HL-60 (cell line): ENCODE results near the gene TXNDC16.

ENCODE experiments used
- DNase-seq, 2 experiments: peaks; one replicate each; pipeline ENCODE4 v3.0.0-alpha.2; 2010 to 2020; ENCODE audit warnings: low read depth in 1 of 2, low spot score in 1 of 2
- H3K27ac ChIP-seq: fragments of 250-450 bp; sonication (Bioruptor Pico); replicated peaks from 2 replicates; pipeline ENCODE4 v1.5.1; 2020; ENCODE audit warnings: mild to moderate bottlenecking, moderate library complexity
- H3K27me3 ChIP-seq: fragments of 250-450 bp; sonication (Bioruptor Pico); 2 replicates; pipeline ENCODE4 v1.5.1; 2021; ENCODE audit warnings: mild to moderate bottlenecking, moderate library complexity; ENCODE audit not compliant: insufficient read depth, poor library complexity, severe bottlenecking
- H3K4me3 ChIP-seq: replicated peaks from 2 replicates; pipeline ENCODE4 v1.5.1; 2011; ENCODE audit warnings: mild to moderate bottlenecking, control low read depth, low read length; ENCODE audit not compliant: insufficient read depth
- GABPA ChIP-seq: IDR thresholded peaks from 2 replicates; pipeline ENCODE4 v1.6.1; 2012; ENCODE audit warnings: low read depth
- POLR2AphosphoS5 ChIP-seq: IDR thresholded peaks from 2 replicates; pipeline ENCODE4 v1.6.1; 2012; ENCODE audit warnings: low read depth
- SPI1 ChIP-seq: IDR thresholded peaks from 2 replicates; pipeline ENCODE4 v1.6.1; 2012; ENCODE audit warnings: low read depth, mild to moderate bottlenecking, borderline replicate concordance
- TF ChIP-seq, protein P1 (sequence below): IDR thresholded peaks from 2 replicates; pipeline ENCODE4 v1.6.1; 2012; ENCODE audit warnings: low read depth; ENCODE audit not compliant: insufficient replicate concordance
- TF ChIP-seq, protein P2 (sequence below): IDR thresholded peaks from one replicate; pipeline ENCODE4 v1.5.1; 2011; ENCODE audit warnings: low read length, control low read depth, inconsistent platforms; ENCODE audit not compliant: insufficient read depth

TXNDC16 gene

DNA sequence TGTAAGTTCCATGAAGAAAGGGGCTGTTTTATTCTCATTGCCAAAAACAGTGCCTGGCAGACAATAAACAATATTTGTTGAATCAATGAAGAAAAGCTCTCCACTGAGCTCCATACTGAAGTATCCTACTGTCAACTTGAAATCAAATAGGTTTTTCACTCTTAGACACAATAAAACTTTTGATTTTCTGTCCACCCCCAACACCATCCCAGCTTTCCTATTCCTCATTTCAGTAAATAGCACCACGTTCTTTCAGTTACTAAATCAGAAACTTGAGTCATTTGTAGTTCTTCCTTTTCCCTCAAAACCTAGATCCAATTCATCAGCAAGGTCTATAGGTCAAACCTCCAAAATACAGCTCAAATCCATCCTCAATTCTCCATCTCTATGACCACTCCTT is 124.8 kb downstream of the TXNDC16 start:
- TF ChIP-seq, protein P1, sequence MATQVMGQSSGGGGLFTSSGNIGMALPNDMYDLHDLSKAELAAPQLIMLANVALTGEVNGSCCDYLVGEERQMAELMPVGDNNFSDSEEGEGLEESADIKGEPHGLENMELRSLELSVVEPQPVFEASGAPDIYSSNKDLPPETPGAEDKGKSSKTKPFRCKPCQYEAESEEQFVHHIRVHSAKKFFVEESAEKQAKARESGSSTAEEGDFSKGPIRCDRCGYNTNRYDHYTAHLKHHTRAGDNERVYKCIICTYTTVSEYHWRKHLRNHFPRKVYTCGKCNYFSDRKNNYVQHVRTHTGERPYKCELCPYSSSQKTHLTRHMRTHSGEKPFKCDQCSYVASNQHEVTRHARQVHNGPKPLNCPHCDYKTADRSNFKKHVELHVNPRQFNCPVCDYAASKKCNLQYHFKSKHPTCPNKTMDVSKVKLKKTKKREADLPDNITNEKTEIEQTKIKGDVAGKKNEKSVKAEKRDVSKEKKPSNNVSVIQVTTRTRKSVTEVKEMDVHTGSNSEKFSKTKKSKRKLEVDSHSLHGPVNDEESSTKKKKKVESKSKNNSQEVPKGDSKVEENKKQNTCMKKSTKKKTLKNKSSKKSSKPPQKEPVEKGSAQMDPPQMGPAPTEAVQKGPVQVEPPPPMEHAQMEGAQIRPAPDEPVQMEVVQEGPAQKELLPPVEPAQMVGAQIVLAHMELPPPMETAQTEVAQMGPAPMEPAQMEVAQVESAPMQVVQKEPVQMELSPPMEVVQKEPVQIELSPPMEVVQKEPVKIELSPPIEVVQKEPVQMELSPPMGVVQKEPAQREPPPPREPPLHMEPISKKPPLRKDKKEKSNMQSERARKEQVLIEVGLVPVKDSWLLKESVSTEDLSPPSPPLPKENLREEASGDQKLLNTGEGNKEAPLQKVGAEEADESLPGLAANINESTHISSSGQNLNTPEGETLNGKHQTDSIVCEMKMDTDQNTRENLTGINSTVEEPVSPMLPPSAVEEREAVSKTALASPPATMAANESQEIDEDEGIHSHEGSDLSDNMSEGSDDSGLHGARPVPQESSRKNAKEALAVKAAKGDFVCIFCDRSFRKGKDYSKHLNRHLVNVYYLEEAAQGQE, result no peak
- no peak for TF ChIP-seq POLR2AphosphoS5
- TF ChIP-seq, protein P2, sequence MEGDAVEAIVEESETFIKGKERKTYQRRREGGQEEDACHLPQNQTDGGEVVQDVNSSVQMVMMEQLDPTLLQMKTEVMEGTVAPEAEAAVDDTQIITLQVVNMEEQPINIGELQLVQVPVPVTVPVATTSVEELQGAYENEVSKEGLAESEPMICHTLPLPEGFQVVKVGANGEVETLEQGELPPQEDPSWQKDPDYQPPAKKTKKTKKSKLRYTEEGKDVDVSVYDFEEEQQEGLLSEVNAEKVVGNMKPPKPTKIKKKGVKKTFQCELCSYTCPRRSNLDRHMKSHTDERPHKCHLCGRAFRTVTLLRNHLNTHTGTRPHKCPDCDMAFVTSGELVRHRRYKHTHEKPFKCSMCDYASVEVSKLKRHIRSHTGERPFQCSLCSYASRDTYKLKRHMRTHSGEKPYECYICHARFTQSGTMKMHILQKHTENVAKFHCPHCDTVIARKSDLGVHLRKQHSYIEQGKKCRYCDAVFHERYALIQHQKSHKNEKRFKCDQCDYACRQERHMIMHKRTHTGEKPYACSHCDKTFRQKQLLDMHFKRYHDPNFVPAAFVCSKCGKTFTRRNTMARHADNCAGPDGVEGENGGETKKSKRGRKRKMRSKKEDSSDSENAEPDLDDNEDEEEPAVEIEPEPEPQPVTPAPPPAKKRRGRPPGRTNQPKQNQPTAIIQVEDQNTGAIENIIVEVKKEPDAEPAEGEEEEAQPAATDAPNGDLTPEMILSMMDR, result no peak
- TF ChIP-seq SPI1, result no peak
- Histone ChIP-seq H3K4me3 (no peak overlapping the region), H3K27ac (no peak overlapping the region), H3K27me3 (no peaks in the 10 kb centered on the region)
- DNase-seq, result no peak

DNA sequence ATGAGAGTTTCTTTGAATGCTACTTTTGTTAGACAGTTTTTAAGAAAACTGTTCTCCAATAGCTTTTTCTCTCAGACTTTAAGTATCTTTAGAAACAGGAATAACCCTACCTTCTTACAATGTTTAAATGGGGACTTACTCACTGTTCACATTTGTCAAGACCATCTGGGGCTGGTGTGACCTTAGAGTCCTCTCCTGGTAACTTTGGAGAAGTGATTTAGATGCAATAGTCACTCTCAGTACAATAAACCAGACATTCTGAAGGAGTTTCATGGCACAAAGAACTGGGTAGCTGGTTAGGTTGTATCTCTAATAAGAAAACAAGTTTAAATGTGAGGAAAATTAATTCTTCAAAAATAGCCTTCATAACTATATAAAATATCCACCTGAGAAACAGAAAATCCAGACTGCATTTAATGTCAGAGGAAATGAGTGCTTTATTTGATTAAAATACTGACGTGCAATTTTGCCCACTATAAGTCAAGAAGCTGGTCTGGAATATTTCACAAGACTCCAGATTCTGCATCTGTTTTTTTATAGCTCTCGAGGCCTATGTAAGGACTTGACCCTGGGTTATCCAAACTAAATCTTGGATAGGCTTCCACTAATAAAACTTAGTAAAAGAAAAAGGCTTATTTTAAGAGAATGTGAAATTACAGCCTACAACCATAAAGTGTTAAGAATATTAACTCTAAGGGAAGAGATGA is 129.5 kb downstream of the TXNDC16 start:
- TF ChIP-seq, protein P1, result no peak
- TF ChIP-seq GABPA, result no peak
- TF ChIP-seq, protein P2, result no peak
- no peak for TF ChIP-seq SPI1
- no peak for TF ChIP-seq POLR2AphosphoS5
- Histone ChIP-seq H3K4me3 (no peak overlapping the region), H3K27me3 (no peaks in the 10 kb centered on the region), H3K27ac (no peak overlapping the region)
- no peak for DNase-seq

DNA sequence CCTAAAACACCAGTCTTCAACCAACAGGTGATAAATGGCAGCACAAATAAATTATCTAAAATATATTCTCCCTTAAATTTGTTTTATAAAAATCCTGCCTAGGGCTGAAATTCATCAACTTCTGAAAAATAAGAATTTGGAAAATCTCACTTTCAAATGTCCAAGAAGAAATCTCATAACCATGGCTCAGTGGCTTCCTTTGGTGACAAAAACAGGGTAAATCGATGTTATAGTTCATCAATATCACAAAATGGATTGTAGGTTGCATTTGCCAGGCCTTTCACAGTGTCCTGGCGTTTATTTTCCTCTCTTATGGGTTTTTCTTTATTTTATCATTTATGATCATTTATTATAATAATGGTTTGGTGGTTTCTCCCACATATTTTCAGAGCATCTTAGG is 135.2 kb downstream of the TXNDC16 start:
- no peak for DNase-seq
- Histone ChIP-seq H3K27me3 (no peaks in the 10 kb centered on the region), H3K27ac (no peak overlapping the region), H3K4me3 (no peak overlapping the region)
- TF ChIP-seq SPI1, result no peak
- no peak for TF ChIP-seq GABPA
- no peak for TF ChIP-seq POLR2AphosphoS5
- TF ChIP-seq, protein P2, result no peak
- TF ChIP-seq, protein P1, result no peak
